K562 (cell line): ENCODE results near the gene TTC13. TPM values are rescaled to one million over a fixed set of nuclear protein-coding genes. Genes with fewer than 3 reads are reported as not detected.

Source experiments
- CAMTA2 ChIP-seq: fragments of 250-450 bp; sonication (Bioruptor Pico); conservative IDR thresholded peaks from 2 replicates; pipeline ENCODE4 v1.5.1; 2022
- CREBBP ChIP-seq: IDR thresholded peaks from one replicate; pipeline ENCODE4 v1.6.1; 2012; ENCODE audit warnings: low read depth, mild to moderate bottlenecking, control low read depth, inconsistent platforms, low read length
- EWSR1 ChIP-seq: fragments of 450-650 bp; IDR thresholded peaks from 2 replicates; pipeline ENCODE4 v1.6.1; 2018; ENCODE audit warnings: borderline replicate concordance, mild to moderate bottlenecking, low read depth, moderate library complexity; ENCODE audit not compliant: partially characterized antibody
- HIVEP1 ChIP-seq: fragments of 250-450 bp; sonication (Bioruptor Pico); IDR thresholded peaks from 2 replicates; pipeline ENCODE4 v1.4.0; 2020; ENCODE audit warnings: mild to moderate bottlenecking
- JUN ChIP-seq, 2 experiments: sonication (generic) in 1 of 2; formaldehyde crosslinking in 1 of 2; IDR thresholded peaks; 2 replicates each; pipeline versions ENCODE4 v1.6.1 to v1.8.0; 2012 to 2022; ENCODE audit warnings: borderline replicate concordance in 2 of 2, mild to moderate bottlenecking in 2 of 2, improper control_type of control experiment in 1 of 2, low read depth in 1 of 2, low read length in 1 of 2, missing genetic modification reagents in 1 of 2
- MAFK ChIP-seq: IDR thresholded peaks from 2 replicates; pipeline ENCODE4 v1.6.1; 2011; ENCODE audit warnings: low read length, improper control_type of control experiment
- MCM2 ChIP-seq: fragments of 450-650 bp; IDR thresholded peaks from 2 replicates; pipeline ENCODE4 v1.6.1; 2017; ENCODE audit warnings: low read depth, mild to moderate bottlenecking
- POU5F1 ChIP-seq: fragments of 150-350 bp; IDR thresholded peaks from 2 replicates; pipeline ENCODE4 v1.6.1; 2014; ENCODE audit warnings: borderline replicate concordance, low read length, low read depth, mild to moderate bottlenecking; ENCODE audit not compliant: partially characterized antibody
- RBBP5 ChIP-seq: fragments of 200-600 bp; sonication (generic); IDR thresholded peaks from 2 replicates; pipeline ENCODE4 v1.6.1; 2012; ENCODE audit warnings: borderline replicate concordance, mild to moderate bottlenecking, low read length, control low read depth, inconsistent platforms; ENCODE audit not compliant: insufficient read depth, poor library complexity, severe bottlenecking
- RFX5 ChIP-seq: IDR thresholded peaks from 2 replicates; pipeline ENCODE4 v1.6.1; 2011; ENCODE audit warnings: low read depth, mild to moderate bottlenecking, improper control_type of control experiment, low read length
- SAFB ChIP-seq: fragments of 200-400 bp; formaldehyde crosslinking; IDR thresholded peaks from 2 replicates; pipeline ENCODE4 v1.6.1; 2017; ENCODE audit warnings: low read depth, low read length, borderline replicate concordance
- SRSF1 ChIP-seq: fragments of 200-400 bp; formaldehyde crosslinking; IDR thresholded peaks from 2 replicates; pipeline ENCODE4 v1.6.1; 2017; ENCODE audit warnings: mild to moderate bottlenecking, low read depth, low read length, moderate library complexity
- STAG1 ChIP-seq: sonication (generic); formaldehyde crosslinking; IDR thresholded peaks from 2 replicates; pipeline ENCODE4 v1.5.0; 2020; ENCODE audit warnings: missing genetic modification reagents, borderline replicate concordance
- TAF7 ChIP-seq: fragments of 450-650 bp; IDR thresholded peaks from 2 replicates; pipeline ENCODE4 v1.6.1; 2016; ENCODE audit warnings: missing genetic modification characterization, missing compliant biosample characterization
- ZNF436 ChIP-seq: fragments of 250-450, 450-650 bp; sonication (Bioruptor Pico); formaldehyde crosslinking; IDR thresholded peaks from 2 replicates; pipeline ENCODE4 v1.7.0; 2020; ENCODE audit warnings: mild to moderate bottlenecking
- ZNF696 ChIP-seq: fragments of 250-450 bp; sonication (Bioruptor Pico); conservative IDR thresholded peaks from 2 replicates; pipeline ENCODE4 v1.4.0; 2020; ENCODE audit warnings: mild to moderate bottlenecking, moderate library complexity
- polyA plus RNA-seq, 8 experiments: library from polyadenylated mRNA; depleted of rRNA in 4 of 8; stranded (reverse) in 5 of 8; unstranded in 3 of 8; fragments of >200 nt; fragmentation: Nextera tagmentation in 2 of 8; fragmentation: Illumina TruSeq in 1 of 8; extraction: Ambion mirVana in 2 of 8; extraction: Trizol in 1 of 8; gene quantifications; 2 replicates each; pipeline versions ENCODE4 v1.2.1 to v1.2.3, GENCODE V29; 2011 to 2014; ENCODE audit warnings: inconsistent platforms in 1 of 8, missing spikeins in 1 of 8
- total RNA-seq, 7 experiments: library from RNA; depleted of rRNA in 6 of 7; stranded (reverse); fragments of >200 nt in 6 of 7; fragmentation: Illumina TruSeq in 2 of 7; extraction: Trizol in 2 of 7; gene quantifications; 2 replicates each; pipeline versions ENCODE4 v1.2.1 to v1.2.3, GENCODE V29; 2011 to 2021; ENCODE audit warnings: low replicate concordance in 1 of 7
- TF ChIP-seq, protein P1 (sequence below): fragments of 250-450 bp; sonication (Bioruptor Pico); IDR thresholded peaks from 2 replicates; pipeline ENCODE4 v1.8.0; 2022; ENCODE audit warnings: moderate library complexity, mild to moderate bottlenecking, inconsistent platforms
- TF ChIP-seq, protein P2 (sequence below): fragments of 250-450 bp; sonication (Bioruptor Pico); IDR thresholded peaks from 2 replicates; pipeline ENCODE4 v1.9.0; 2021; ENCODE audit warnings: mild to moderate bottlenecking, inconsistent platforms
- TF ChIP-seq, protein P3 (sequence below): sonication (generic); formaldehyde crosslinking; IDR thresholded peaks from 2 replicates; pipeline ENCODE4 v1.9.0; 2022; ENCODE audit warnings: mild to moderate bottlenecking, missing genetic modification reagents

The TTC13 gene
- total and polyA plus RNA-seq, 9 of the 15 experiments (the other 6 are each of a cell fraction or from before 2014, with no cell fraction given) = 1.7 to 13.8 (median 9.6) TPM

DNA sequence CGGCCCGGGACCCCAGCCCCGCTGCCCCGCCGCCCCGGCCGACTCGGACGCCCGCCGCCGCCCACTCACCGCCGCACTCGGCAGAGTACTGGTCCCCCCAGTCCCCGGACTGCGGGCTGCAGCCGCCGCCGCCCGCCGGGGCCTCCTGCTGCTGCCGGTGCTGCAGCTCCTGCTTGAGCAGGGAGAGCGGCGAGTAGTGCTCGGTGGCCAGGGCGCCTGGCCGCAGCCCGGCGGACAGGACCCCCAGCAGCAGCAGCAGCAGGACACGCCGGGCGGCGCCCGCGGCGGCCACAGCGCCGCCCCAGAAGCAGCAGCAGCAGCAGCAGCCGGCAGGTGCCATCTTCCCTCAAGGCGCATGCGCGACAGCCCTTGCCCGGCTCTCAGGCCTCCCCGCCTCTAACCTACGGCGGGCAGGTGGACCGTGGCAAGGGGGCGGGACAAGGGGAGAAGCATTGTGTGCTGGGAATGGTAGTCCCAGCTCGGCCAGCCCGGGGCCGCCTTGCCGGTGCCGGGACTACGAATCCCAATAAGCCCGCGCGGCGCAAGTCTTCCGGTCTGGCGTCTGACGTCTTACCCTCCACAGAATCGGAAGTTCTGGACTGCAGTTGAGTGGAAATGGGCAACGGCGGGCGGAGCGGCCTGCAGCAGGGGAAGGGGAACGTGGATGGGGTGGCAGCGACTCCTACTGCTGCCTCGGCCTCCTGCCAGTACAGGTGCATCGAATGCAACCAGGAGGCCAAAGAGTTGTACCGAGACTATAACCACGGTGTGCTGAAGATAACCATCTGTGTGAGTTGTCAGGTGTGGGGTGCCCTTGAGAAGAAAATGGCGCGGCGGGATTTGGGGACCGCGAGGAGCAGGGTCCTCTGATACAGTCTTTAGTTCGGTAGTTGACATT is at the start of gene TTC13, which contains the start of gene ARV1 (continued):
- TF ChIP-seq, protein P1, sequence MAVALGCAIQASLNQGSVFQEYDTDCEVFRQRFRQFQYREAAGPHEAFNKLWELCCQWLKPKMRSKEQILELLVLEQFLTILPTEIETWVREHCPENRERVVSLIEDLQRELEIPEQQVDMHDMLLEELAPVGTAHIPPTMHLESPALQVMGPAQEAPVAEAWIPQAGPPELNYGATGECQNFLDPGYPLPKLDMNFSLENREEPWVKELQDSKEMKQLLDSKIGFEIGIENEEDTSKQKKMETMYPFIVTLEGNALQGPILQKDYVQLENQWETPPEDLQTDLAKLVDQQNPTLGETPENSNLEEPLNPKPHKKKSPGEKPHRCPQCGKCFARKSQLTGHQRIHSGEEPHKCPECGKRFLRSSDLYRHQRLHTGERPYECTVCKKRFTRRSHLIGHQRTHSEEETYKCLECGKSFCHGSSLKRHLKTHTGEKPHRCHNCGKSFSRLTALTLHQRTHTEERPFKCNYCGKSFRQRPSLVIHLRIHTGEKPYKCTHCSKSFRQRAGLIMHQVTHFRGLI (CRISPR knock-in tag) = no peak
- no peak; the same call in 1 of the 2 replicates for TF ChIP-seq MAFK
- peak; percentile 75 for TF ChIP-seq TAF7 (tag)
- peak; percentile 83 for TF ChIP-seq RBBP5
- TF ChIP-seq SRSF1 = no peak
- TF ChIP-seq POU5F1 = peak; percentile 23
- TF ChIP-seq SAFB = no peak
- TF ChIP-seq, protein P2, sequence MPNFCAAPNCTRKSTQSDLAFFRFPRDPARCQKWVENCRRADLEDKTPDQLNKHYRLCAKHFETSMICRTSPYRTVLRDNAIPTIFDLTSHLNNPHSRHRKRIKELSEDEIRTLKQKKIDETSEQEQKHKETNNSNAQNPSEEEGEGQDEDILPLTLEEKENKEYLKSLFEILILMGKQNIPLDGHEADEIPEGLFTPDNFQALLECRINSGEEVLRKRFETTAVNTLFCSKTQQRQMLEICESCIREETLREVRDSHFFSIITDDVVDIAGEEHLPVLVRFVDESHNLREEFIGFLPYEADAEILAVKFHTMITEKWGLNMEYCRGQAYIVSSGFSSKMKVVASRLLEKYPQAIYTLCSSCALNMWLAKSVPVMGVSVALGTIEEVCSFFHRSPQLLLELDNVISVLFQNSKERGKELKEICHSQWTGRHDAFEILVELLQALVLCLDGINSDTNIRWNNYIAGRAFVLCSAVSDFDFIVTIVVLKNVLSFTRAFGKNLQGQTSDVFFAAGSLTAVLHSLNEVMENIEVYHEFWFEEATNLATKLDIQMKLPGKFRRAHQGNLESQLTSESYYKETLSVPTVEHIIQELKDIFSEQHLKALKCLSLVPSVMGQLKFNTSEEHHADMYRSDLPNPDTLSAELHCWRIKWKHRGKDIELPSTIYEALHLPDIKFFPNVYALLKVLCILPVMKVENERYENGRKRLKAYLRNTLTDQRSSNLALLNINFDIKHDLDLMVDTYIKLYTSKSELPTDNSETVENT (CRISPR knock-in tag) = peak; percentile 54; the same call in 1 of the 2 replicates
- TF ChIP-seq RFX5 = no peak
- TF ChIP-seq ZNF436 = no peak
- no peak for TF ChIP-seq EWSR1
- TF ChIP-seq, protein P3, sequence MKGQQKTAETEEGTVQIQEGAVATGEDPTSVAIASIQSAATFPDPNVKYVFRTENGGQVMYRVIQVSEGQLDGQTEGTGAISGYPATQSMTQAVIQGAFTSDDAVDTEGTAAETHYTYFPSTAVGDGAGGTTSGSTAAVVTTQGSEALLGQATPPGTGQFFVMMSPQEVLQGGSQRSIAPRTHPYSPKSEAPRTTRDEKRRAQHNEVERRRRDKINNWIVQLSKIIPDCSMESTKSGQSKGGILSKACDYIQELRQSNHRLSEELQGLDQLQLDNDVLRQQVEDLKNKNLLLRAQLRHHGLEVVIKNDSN (CRISPR knock-in tag) = peak; percentile 63
- TF ChIP-seq ZNF696 = no peak
- no peak for TF ChIP-seq CAMTA2
- TF ChIP-seq CREBBP = no peak
- peak; percentile 43; the same call in 1 of the 2 replicates for TF ChIP-seq JUN (IDR thresholded peaks at IDR 0.05; ENCODE audit: borderline replicate concordance, low read depth, low read length)
- peak; percentile 49; the same call in 1 of the 2 replicates for TF ChIP-seq JUN (CRISPR knock-in tag; IDR thresholded peaks at IDR 0.05; ENCODE audit: borderline replicate concordance)
- TF ChIP-seq MCM2 = no peak
- no peak; the same call in 1 of the 2 replicates for TF ChIP-seq STAG1 (CRISPR knock-in tag)
- TF ChIP-seq HIVEP1 = no peak
